ENCODE data around the gene CABP2.
"Not testable (repeated sequence)": the region's sequence is repeated elsewhere in the genome, so short reads cannot be mapped to it uniquely, and the experiment has no call there.

Gene CABP2

GRCh38 chr11:67486481-67487195 lies 36.6 kb downstream of the CABP2 start:
- H3K9ac ChIP-seq (ENCODE audit: low read length) = no peak overlapping the region
- no peak overlapping the region for H3K27ac ChIP-seq (ENCODE audit: low read depth, low read length)
- peaks cover 13% of the 10 kb centered on the region for H3K4me1 ChIP-seq (ENCODE audit: control insufficient read depth, insufficient read depth, low read length)
- H3K4me3 ChIP-seq (ENCODE audit: low read length) = no peak overlapping the region
- no peaks in the 10 kb centered on the region for H3K27me3 ChIP-seq (ENCODE audit: control insufficient read depth, insufficient read depth, low read length)
- H3K36me3 ChIP-seq (ENCODE audit: control insufficient read depth, insufficient read depth, low read length) = peaks cover 13% of the 10 kb centered on the region

GRCh38 chr11:67485873-67486361 lies 37.3 kb downstream of the CABP2 start:
- H3K27ac ChIP-seq (ENCODE audit: low read depth, low read length); H3K27me3 ChIP-seq (ENCODE audit: control insufficient read depth, insufficient read depth, low read length); H3K4me3 ChIP-seq (ENCODE audit: low read length); H3K9ac ChIP-seq (ENCODE audit: low read length): not testable (repeated sequence)
- Histone ChIP-seq H3K4me1 (ENCODE audit: control insufficient read depth, insufficient read depth, low read length) (peaks cover 13% of the 10 kb centered on the region), H3K36me3 (ENCODE audit: control insufficient read depth, insufficient read depth, low read length) (peaks cover 13% of the 10 kb centered on the region)

- H3K4me3 ChIP-seq (ENCODE audit: low read length) = peak overlapping the region; percentile 22
- peak overlapping the region; percentile 21 for H3K9ac ChIP-seq (ENCODE audit: low read length)
- H3K27ac ChIP-seq (ENCODE audit: low read depth, low read length) = no peak overlapping the region
- H3K36me3 ChIP-seq (ENCODE audit: control insufficient read depth, insufficient read depth, low read length) = peaks cover 9% of the 10 kb centered on the region
- peaks cover 13% of the 10 kb centered on the region for H3K4me1 ChIP-seq (ENCODE audit: control insufficient read depth, insufficient read depth, low read length)
- H3K27me3 ChIP-seq (ENCODE audit: control insufficient read depth, insufficient read depth, low read length) = no peaks in the 10 kb centered on the region
These were observed 38.4 kb downstream of the CABP2 start for GRCh38 chr11:67484847-67485311.

GRCh38 chr11:67483831-67484665 lies 39.2 kb downstream of the CABP2 start:
- H3K4me3 ChIP-seq (ENCODE audit: low read length) = peak overlapping the region; percentile 79
- H3K9ac ChIP-seq (ENCODE audit: low read length) = no peak overlapping the region
- H3K27me3 ChIP-seq (ENCODE audit: control insufficient read depth, insufficient read depth, low read length) = no peaks in the 10 kb centered on the region
- peaks cover 7% of the 10 kb centered on the region for H3K36me3 ChIP-seq (ENCODE audit: control insufficient read depth, insufficient read depth, low read length)
- H3K27ac ChIP-seq (ENCODE audit: low read depth, low read length) = no peak overlapping the region
- peaks cover 13% of the 10 kb centered on the region for H3K4me1 ChIP-seq (ENCODE audit: control insufficient read depth, insufficient read depth, low read length)

GRCh38 chr11:67482827-67483798 lies 40.1 kb downstream of the CABP2 start, which contains the start of gene AIP:
AIP (plus strand) TSS chr11:67483026; CDS start chr11:67483159, 133 bp downstream.
- H3K27ac ChIP-seq (ENCODE audit: low read depth, low read length) = peak within 1 kb of the TSS; percentile 86
- no peaks in the 10 kb centered on the region for H3K27me3 ChIP-seq (ENCODE audit: control insufficient read depth, insufficient read depth, low read length)
- H3K4me3 ChIP-seq (ENCODE audit: low read length) = peak within 1 kb of the TSS; percentile 79
- peaks cover 6% of the 10 kb centered on the region for H3K36me3 ChIP-seq (ENCODE audit: control insufficient read depth, insufficient read depth, low read length)
- peak within 1 kb of the TSS; percentile 69 for H3K9ac ChIP-seq (ENCODE audit: low read length)
- peaks cover 13% of the 10 kb centered on the region for H3K4me1 ChIP-seq (ENCODE audit: control insufficient read depth, insufficient read depth, low read length)

GRCh38 chr11:67482275-67482826 lies 40.9 kb downstream of the CABP2 start:
- Histone ChIP-seq H3K4me1 (ENCODE audit: control insufficient read depth, insufficient read depth, low read length) (peaks cover 13% of the 10 kb centered on the region), H3K27me3 (ENCODE audit: control insufficient read depth, insufficient read depth, low read length) (no peaks in the 10 kb centered on the region), H3K4me3 (ENCODE audit: low read length) (peak overlapping the region; percentile 79), H3K27ac (ENCODE audit: low read depth, low read length) (peak overlapping the region; percentile 86), H3K36me3 (ENCODE audit: control insufficient read depth, insufficient read depth, low read length) (peaks cover 2% of the 10 kb centered on the region), H3K9ac (ENCODE audit: low read length) (peak overlapping the region; percentile 45)

- H3K4me1 ChIP-seq (ENCODE audit: control insufficient read depth, insufficient read depth, low read length); H3K9ac ChIP-seq (ENCODE audit: low read length); H3K27ac ChIP-seq (ENCODE audit: low read depth, low read length); H3K27me3 ChIP-seq (ENCODE audit: control insufficient read depth, insufficient read depth, low read length); H3K4me3 ChIP-seq (ENCODE audit: low read length); H3K36me3 ChIP-seq (ENCODE audit: control insufficient read depth, insufficient read depth, low read length): not testable (repeated sequence)
These were observed 45.7 kb downstream of the CABP2 start for GRCh38 chr11:67477344-67478050.

GRCh38 chr11:67476692-67477091 lies 46.6 kb downstream of the CABP2 start:
- H3K36me3 ChIP-seq (ENCODE audit: control insufficient read depth, insufficient read depth, low read length); H3K27ac ChIP-seq (ENCODE audit: low read depth, low read length); H3K4me1 ChIP-seq (ENCODE audit: control insufficient read depth, insufficient read depth, low read length); H3K27me3 ChIP-seq (ENCODE audit: control insufficient read depth, insufficient read depth, low read length); H3K4me3 ChIP-seq (ENCODE audit: low read length); H3K9ac ChIP-seq (ENCODE audit: low read length): not testable (repeated sequence)

GRCh38 chr11:67472882-67473281 lies 50.4 kb downstream of the CABP2 start:
- Histone ChIP-seq H3K4me1 (ENCODE audit: control insufficient read depth, insufficient read depth, low read length) (peaks cover 6% of the 10 kb centered on the region), H3K9ac (ENCODE audit: low read length) (no peak overlapping the region), H3K36me3 (ENCODE audit: control insufficient read depth, insufficient read depth, low read length) (no peaks in the 10 kb centered on the region), H3K27me3 (ENCODE audit: control insufficient read depth, insufficient read depth, low read length) (no peaks in the 10 kb centered on the region), H3K4me3 (ENCODE audit: low read length) (no peak overlapping the region), H3K27ac (ENCODE audit: low read depth, low read length) (no peak overlapping the region)

GRCh38 chr11:67470337-67471002 lies 52.8 kb downstream of the CABP2 start:
- Histone ChIP-seq H3K36me3 (ENCODE audit: control insufficient read depth, insufficient read depth, low read length) (no peaks in the 10 kb centered on the region), H3K27me3 (ENCODE audit: control insufficient read depth, insufficient read depth, low read length) (no peaks in the 10 kb centered on the region), H3K4me1 (ENCODE audit: control insufficient read depth, insufficient read depth, low read length) (peaks cover 6% of the 10 kb centered on the region), H3K27ac (ENCODE audit: low read depth, low read length) (no peak overlapping the region), H3K4me3 (ENCODE audit: low read length) (no peak overlapping the region), H3K9ac (ENCODE audit: low read length) (no peak overlapping the region)

- Histone ChIP-seq H3K27ac (ENCODE audit: low read depth, low read length) (peak overlapping the region; percentile 80), H3K36me3 (ENCODE audit: control insufficient read depth, insufficient read depth, low read length) (no peaks in the 10 kb centered on the region), H3K27me3 (ENCODE audit: control insufficient read depth, insufficient read depth, low read length) (no peaks in the 10 kb centered on the region), H3K4me3 (ENCODE audit: low read length) (peak overlapping the region; percentile 62), H3K4me1 (ENCODE audit: control insufficient read depth, insufficient read depth, low read length) (peaks cover 6% of the 10 kb centered on the region), H3K9ac (ENCODE audit: low read length) (peak overlapping the region; percentile 39)
These were observed 53.8 kb downstream of the CABP2 start for GRCh38 chr11:67469508-67469811.

Data from rectal smooth muscle tissue (tissue), 1 donor.